PC-3 (cell line): ENCODE measurements around the gene IGSF21.

Experiments used
- CTCF ChIP-seq: fragments of 300-600 bp; sonication (generic); conservative IDR thresholded peaks from 2 replicates; pipeline ENCODE4 v1.5.1; 2017; ENCODE audit warnings: antibody characterized with exemption, low read depth, mild to moderate bottlenecking, low read length
- EZH2 ChIP-seq: fragments of 300-600 bp; sonication (generic); IDR thresholded peaks from one replicate; pipeline ENCODE4 v1.6.1; 2017; ENCODE audit warnings: antibody characterized with exemption, mild to moderate bottlenecking, low read length; ENCODE audit not compliant: unreplicated experiment
- EZH2phosphoT487 ChIP-seq: fragments of 300-600 bp; sonication (generic); IDR thresholded peaks from 2 replicates; pipeline ENCODE4 v1.6.1; 2018; ENCODE audit warnings: mild to moderate bottlenecking, antibody characterized with exemption, low read length, borderline replicate concordance

- TF ChIP-seq CTCF (no peak), EZH2phosphoT487 (no peak), EZH2 (no peak)
Observed at GRCh38 chr1:18293291-18293690, 185.7 kb downstream of the IGSF21 start.
